ENCODE data around the gene TMEM82.
A peak's percentile ranks its signal among the peaks of the same experiment; 100 is the strongest.

The TMEM82 gene

GRCh38 chr1:15758343-15758931 is 16.1 kb downstream of the TMEM82 start, which contains the start of gene FBLIM1:
Gene FBLIM1, plus strand, starts transcription at chr1:15758795. Its CDS starts 6,189 bp downstream, at chr1:15764984.
- DNase-seq = peak; percentile 48

- no peak for DNase-seq
These were observed 16.8 kb downstream of the TMEM82 start for GRCh38 chr1:15758953-15759661.

GRCh38 chr1:15760520-15761211 is 18.4 kb downstream of the TMEM82 start:
- no peak for DNase-seq

GRCh38 chr1:15761366-15762128 is 19.2 kb downstream of the TMEM82 start:
- DNase-seq = no peak

- no peak for DNase-seq
These were observed 20.2 kb downstream of the TMEM82 start for GRCh38 chr1:15762546-15762945.

GRCh38 chr1:15764269-15764764 is 22.0 kb downstream of the TMEM82 start:
- no peak for DNase-seq

GRCh38 chr1:15764890-15765289 is 22.6 kb downstream of the TMEM82 start:
- DNase-seq = no peak

GRCh38 chr1:15765495-15766194 is 23.3 kb downstream of the TMEM82 start:
- DNase-seq = no peak

GRCh38 chr1:15767941-15768340 is 25.6 kb downstream of the TMEM82 start:
- no peak for DNase-seq

- no peak for DNase-seq
These were observed 26.1 kb downstream of the TMEM82 start for GRCh38 chr1:15768388-15768787.

- DNase-seq = no peak
These were observed 28.1 kb downstream of the TMEM82 start for GRCh38 chr1:15770313-15770962.

- DNase-seq = no peak
These were observed 29.7 kb downstream of the TMEM82 start for GRCh38 chr1:15771836-15772515.

GRCh38 chr1:15775706-15776105 is 33.4 kb downstream of the TMEM82 start:
- DNase-seq = no peak

- no peak for DNase-seq
These were observed 35.8 kb downstream of the TMEM82 start for GRCh38 chr1:15777909-15778707.

GRCh38 chr1:15785683-15786082 is 43.4 kb downstream of the TMEM82 start:
- no peak for DNase-seq

- DNase-seq = no peak
These were observed 44.3 kb downstream of the TMEM82 start for GRCh38 chr1:15786581-15786980.

- DNase-seq = no peak
These were observed 46.5 kb downstream of the TMEM82 start for GRCh38 chr1:15788624-15789301.

GRCh38 chr1:15796086-15796462 is 53.8 kb downstream of the TMEM82 start:
- no peak for DNase-seq

Measured in NCI-H2171 (cell line).